DND-41 (cell line): ENCODE measurements around the gene GMPR.

Experiments used
- CTCF ChIP-seq: IDR thresholded peaks from 2 replicates; pipeline ENCODE4 v1.5.1; 2012; ENCODE audit warnings: borderline replicate concordance, low read length, moderate library complexity, mild to moderate bottlenecking; ENCODE audit not compliant: poor library complexity, severe bottlenecking; ENCODE audit errors: extremely low read depth
- EZH2 ChIP-seq: IDR thresholded peaks from 3 replicates; pipeline ENCODE4 v1.6.1; 2012; ENCODE audit warnings: borderline replicate concordance, low read depth, mild to moderate bottlenecking, moderate library complexity, low read length, inconsistent platforms; ENCODE audit not compliant: severe bottlenecking

- TF ChIP-seq CTCF (no peak), EZH2 (no peak)
Observed at GRCh38 chr6:16209539-16209938, 28.8 kb upstream of the GMPR start.
